SHP77 (cell line): Measurements from ENCODE around the gene PPIG.
"Not testable (repeated sequence)": the region's sequence is repeated elsewhere in the genome, so short reads cannot be mapped to it uniquely, and the experiment has no call there.

ENCODE experiments used
- DNase-seq, 2 experiments: peaks; one replicate each; lab custom pipeline; 2025; lab: John Stamatoyannopoulos, UW

The PPIG gene

DNA sequence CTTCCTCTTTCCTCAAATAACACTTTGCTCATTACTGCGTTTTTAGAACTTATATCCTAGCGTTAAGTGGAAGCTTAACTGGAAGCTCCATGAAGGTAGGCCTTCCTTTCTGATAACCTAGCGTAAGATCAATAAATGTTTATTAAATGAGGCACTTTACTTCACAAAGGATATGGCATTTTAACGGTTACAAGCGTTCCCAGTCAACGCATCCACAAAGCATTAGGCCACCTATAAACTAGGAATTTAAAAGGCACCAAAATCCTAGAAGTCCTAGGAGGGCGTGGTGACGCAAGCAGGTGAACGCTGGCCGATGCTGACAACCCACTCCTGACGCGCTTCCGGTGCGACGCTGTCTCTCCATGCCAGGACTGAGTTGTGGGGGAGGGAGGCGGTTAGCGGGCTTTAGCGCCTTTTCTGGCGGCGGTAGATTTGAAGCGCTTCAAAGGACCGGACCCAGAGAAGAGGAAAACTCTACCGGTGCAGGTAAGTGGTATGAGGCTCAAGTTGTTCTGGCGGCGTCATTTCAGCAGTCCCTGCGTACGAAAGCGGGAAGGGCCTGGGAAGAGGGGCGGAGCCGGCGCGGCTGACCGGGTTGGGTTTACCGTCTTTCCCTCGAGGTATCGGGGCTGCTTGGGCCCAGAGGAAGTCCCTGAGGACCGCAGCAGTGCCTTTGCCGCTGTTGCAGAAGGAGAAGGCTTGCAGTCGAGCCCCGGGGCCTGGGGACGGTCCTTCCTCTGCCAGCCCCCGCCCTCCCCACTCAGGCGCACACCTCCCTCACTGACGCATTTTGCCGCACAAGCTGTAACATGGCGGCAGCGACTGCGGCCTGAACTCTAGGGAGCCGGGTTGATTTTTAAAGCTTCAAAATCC lies at the start of gene PPIG:
Gene PPIG, plus strand, starts transcription at position 347 of the 873 bp plus-strand sequence. CDS start 19,691 bp downstream, outside the sequence.
- DNase-seq, result peak; percentile 45 to 88

DNA sequence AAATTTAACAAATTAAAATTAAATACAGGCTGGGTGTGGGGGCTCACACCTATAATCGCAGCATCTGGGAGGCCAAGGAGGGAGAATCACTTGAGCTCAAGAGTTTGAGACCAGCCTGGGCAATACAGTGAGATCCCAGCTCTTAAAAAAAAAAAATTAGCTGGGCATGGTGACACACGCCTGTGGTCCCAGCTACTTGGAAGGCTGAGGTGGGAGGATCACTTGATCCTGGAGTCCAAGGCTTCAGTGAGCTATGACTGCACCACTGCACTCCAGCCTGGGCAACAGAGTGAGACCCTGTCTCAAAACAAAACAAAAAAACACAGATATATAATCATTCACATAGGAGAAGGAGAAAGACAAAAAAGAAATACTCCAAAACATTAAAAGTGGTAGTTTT lies 44.7 kb upstream of the PPIG start:
- not testable (repeated sequence) for DNase-seq

DNA sequence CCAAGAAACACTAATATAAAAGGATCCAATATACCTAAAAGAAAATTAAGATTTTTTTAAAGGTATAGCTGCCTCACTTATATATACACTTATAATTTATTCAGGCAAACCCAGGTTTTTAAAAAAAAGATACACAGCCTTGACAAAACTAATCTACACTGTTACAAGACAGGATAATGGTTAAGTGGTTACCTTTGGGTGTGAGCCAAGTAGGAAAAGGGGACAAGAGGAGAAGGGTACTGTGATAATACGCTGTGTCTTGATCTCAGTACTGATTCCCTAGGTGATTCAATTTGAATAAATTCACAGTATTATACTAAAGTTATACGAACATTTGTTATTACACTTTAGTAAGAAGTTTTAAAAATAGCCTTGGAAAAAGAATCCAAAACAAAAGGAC lies 44.0 kb upstream of the PPIG start:
- no peak for DNase-seq

DNA sequence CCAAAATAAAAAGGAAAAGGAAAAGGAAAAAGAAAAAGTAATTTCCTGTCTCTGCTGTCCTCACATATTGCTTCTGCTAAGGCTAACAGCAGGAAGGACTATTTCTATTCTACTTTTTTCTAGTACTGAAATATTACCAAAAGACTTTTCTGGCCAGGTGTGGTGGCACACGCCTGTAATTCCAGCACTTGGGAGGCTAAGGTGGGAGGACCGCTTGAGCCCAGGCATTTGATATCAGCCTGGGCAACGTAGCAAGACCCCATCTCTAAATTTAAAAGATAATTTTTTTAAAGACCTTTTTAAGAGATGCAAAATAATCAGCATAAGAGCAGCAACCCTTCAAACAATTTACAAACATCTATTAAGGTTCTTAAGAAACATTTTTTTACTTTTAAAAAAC lies 41.7 kb upstream of the PPIG start:
- no peak for DNase-seq

DNA sequence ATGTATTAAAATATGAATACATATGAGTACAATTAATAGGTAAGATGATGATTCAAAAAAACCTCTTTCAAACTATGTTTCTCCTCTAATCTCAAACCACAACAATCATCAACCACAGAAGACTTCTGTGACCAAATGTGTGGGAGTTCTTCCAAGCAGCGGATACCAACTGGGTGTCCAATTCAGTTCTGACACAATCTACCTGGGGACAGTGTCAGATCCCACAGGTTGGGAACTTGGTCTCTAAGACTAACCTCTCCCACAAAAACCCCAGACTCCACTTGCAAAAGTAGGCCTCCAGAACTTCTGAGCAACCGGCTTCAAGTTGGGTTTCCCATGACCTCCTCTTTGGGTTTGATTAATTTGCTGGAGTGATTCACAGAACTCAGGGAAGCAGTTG lies 37.4 kb upstream of the PPIG start:
- DNase-seq, result no peak

DNA sequence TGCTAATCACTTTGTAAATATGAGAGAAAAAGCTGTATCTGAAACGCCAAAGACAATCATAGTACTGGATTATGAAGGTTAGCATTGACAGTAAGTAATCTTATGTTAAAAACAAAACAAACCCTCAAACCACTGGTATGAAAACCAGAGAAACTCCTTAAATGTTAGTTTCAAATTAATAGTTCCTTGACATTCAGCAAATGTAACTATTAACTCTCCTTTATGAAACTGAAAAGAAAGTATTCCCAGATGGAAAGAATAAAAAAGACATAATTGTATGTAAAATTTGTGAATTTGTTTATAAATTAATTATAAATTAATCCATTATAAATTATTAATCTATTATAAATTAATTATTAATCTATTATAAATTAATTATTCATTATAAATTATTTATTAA lies 22.8 kb upstream of the PPIG start:
- no peak for DNase-seq

GRCh38 chr2:169562084-169562483 lies 22.1 kb upstream of the PPIG start:
- DNase-seq, result not testable (repeated sequence)

GRCh38 chr2:169562519-169562918 lies 21.6 kb upstream of the PPIG start:
- no peak for DNase-seq

GRCh38 chr2:169565686-169566085 lies 18.5 kb upstream of the PPIG start:
- no peak for DNase-seq

DNA sequence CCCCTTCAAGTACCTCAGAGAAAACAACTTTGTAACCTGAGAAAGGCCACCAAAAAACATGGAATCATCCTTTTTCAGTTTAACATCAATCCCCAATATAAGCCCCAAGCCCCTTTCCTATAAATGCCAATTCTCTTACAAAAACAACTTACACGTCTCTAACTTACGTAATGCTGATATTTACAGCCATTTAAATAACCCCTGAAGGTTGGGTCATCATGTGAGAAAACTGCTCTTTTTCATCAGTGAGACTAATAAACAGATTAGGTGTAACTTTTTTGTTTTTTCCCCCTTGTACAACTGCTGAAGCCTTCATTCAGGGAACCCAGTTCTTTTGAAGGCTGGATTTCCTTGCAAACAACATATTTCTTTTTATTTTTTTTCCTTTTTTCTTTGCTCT lies 14.2 kb upstream of the PPIG start:
- DNase-seq, result no peak

DNA sequence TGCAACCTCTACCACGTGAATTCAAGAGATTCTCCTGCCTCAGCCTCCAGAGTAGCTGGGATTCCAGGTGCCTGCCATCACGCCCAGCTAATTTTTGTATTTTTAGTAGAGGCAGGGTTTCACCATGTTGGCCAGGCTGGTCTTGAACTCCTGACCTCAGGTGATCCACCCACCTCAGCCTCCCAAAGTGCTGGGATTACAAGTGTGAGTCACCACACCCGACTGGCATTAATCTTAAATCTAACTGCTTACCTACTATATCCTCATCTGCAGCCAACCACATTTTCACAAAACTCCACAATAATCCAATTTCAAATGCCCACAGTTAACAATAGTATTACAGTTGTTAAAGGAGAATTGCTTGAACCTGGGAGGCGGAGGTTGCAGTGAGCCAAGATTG lies 13.4 kb upstream of the PPIG start:
- DNase-seq, result not testable (repeated sequence)

GRCh38 chr2:169571571-169571970 lies 12.6 kb upstream of the PPIG start:
- DNase-seq, result no peak

DNA sequence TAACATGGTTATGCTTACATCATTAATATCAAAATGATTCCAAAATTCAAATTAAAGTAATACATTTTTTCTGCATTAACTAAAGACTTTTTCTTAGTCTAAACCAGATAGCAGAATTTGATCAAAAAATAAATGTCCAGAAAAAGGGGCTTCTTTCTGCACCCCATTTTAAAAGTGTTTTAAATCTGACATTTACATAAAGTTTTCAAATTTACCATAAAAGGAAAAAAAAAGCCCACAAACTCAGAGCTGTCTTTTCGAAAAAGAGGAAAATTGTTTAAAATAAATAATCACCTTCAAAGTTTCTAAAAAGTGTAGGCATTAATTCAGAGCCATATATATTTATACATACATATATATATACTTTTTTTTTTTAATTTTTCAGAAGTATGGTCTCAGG lies 12.0 kb upstream of the PPIG start:
- DNase-seq, result no peak

DNA sequence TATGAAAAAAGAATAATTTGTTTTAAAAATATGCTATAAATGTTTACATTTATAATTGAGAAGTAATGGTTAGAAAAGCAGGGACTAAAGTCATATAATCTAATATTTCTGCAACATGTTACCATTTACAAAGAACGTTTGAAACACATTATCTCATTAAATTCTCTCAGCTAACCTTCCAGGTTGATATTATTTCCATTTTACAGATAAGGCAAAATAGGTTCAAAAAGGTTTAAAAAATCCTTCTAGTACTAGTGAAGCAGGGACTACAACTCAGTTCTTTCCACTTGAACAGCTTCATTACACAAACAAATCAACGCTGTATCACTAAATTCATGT lies 11.4 kb upstream of the PPIG start:
- DNase-seq, result no peak

DNA sequence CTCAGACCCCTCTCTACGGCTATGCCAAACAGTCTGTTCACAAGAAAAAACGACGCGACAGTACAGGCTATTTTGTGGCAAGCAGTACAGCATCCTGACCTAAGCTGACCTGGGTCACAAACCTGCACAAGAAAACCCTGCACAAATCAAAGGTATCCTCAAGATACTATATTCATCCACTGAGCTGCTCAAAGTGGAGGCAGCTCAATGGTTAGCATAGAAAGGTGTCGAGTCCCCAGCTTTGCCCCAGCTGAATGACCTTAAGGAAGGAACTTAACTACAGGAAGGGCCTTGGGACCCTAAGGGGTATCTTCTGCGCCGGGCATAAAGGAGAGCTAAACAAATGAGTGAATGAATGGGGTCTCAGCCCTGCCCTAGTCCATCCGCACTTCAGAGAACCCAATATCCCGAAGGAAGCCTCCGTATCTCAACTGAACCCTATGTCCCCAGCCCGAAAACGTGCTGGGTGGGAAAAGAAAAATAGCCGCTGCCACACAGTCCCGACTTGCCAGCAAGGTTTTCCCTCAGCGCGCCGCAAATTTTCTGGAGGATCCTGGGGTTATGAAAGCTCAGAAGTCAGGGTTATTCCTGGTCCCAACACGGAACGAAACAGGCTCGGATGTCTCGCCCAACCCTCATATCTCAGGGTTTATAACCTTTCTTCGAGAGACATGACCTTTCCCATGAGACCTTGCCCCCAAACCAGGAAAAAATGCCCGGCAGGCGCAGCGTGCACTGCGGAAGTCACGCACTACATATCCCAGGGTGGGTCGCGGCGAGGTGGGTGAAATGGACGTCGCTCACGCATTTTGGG lies 10.8 kb upstream of the PPIG start, which contains the start of gene FASTKD1:
Gene FASTKD1, minus strand, starts transcription at position 706 of the 814 bp plus-strand sequence. CDS start 1,836 bp downstream, outside the sequence.
- peak; percentile 80 to 88 for DNase-seq

DNA sequence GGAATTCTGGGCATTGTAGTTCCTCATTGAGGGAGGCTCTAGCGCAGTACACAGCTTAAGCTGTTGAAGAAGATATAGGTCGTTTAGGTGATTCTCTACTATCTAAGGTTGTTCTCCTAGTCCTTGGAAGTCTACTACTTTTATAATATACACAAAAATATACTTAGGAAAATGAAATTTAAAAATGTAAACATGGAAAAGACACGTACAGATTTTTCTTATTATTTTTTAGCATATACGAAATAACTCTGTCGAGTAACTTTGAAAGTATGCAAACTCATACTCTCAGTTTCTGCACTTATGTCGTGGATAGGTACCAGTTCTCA lies 10.2 kb upstream of the PPIG start:
- DNase-seq, result no peak

DNA sequence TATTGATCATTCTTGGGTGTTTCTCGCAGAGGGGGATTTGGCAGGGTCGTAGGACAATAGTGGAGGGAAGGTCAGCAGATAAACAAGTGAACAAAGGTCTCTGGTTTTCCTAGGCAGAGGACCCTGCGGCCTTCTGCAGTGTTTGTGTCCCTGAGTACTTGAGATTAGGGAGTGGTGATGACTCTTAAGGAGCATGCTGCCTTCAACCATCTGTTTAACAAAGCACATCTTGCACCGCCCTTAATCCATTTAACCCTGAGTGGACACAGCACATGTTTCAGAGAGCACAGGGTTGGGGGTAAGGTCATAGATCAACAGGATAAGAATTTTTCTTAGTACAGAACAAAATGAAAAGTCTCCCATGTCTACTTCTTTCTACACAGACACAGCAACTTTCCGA lies 9.6 kb upstream of the PPIG start:
- DNase-seq, result not testable (repeated sequence)

DNA sequence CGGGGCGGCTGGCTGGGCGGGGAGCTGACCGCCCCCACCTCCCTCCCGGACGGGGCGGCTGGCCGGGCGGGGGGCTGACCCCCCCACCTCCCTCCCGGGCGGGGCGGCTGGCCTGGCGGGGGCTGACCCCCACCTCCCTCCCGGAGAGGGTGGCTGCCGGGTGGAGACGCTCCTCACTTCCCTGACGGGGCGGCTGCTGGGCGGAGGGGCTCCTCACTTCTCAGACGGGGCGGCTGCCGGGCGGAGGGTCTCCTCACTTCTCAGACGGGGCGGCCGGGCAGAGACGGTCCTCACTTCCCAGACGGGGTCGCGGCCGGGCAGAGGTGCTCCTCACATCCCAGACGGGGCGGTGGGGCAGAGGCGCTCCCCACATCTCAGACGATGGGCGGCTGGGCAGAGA lies 8.9 kb upstream of the PPIG start:
- DNase-seq, result not testable (repeated sequence)

GRCh38 chr2:169579044-169579443 lies 5.1 kb upstream of the PPIG start:
- DNase-seq, result no peak

GRCh38 chr2:169582552-169583266 lies 1.4 kb upstream of the PPIG start:
- not testable (repeated sequence) for DNase-seq

- no peak for DNase-seq
Measured at GRCh38 chr2:169583518-169583917, 633 bp upstream of the PPIG start.

GRCh38 chr2:169585673-169586072 lies 1.5 kb downstream of the PPIG start:
- DNase-seq, result no peak

- DNase-seq, result no peak
Measured at GRCh38 chr2:169590804-169591203, 6.7 kb downstream of the PPIG start.
